GM15510 (cell line): ENCODE measurements around the gene ACP7.

ENCODE experiments used
- POLR2A ChIP-seq: IDR thresholded peaks from 3 replicates; pipeline ENCODE4 v1.6.1; 2011; ENCODE audit warnings: borderline replicate concordance; ENCODE audit not compliant: insufficient read length; ENCODE audit errors: extremely low read depth

ACP7 gene

GRCh38 chr19:39065928-39066327 lies 18.2 kb upstream of the ACP7 start:
- no peak for TF ChIP-seq POLR2A

- no peak for TF ChIP-seq POLR2A
Measured at GRCh38 chr19:39067104-39067503, 17.1 kb upstream of the ACP7 start.

DNA sequence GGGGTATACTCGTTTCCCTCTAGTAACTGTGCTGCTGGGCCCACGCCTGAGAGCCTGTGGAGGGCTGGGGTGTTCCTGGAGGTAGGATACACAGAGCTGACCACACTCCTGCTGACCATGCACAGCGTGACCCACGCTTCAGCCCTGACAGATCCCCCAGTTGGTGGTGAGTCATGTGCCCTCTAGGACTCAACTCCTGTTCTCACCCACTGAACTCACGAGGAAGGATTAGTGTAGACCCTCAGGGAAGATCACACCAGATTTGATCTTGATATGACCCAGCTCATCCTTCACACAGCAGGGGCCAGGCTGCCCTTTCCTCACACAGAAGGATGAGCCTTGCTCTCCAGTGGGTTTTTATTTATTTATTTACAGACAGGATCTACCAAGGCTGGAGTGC lies 13.3 kb upstream of the ACP7 start:
- TF ChIP-seq POLR2A, result no peak

- TF ChIP-seq POLR2A, result no peak
Measured at GRCh38 chr19:39074205-39074692, 9.9 kb upstream of the ACP7 start.

DNA sequence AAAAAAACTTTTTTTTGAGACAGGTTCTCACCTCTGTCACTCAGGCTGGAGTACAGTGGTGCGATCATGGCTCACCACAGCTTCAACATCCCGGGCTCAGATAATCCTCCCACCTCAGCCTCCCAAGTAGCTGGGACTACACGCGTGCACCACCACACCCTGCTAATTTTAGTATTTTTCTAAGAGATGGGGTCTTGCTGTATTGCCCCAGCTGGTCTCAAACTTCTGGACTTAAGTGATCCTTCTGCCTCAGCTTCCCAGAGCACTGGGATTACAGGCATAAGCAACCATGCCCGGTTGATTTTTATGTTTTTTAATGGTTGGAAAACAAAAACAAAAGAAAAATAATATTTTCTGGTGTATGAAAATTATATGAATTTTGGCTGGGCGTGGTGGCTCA lies 9.2 kb upstream of the ACP7 start:
- no peak for TF ChIP-seq POLR2A

DNA sequence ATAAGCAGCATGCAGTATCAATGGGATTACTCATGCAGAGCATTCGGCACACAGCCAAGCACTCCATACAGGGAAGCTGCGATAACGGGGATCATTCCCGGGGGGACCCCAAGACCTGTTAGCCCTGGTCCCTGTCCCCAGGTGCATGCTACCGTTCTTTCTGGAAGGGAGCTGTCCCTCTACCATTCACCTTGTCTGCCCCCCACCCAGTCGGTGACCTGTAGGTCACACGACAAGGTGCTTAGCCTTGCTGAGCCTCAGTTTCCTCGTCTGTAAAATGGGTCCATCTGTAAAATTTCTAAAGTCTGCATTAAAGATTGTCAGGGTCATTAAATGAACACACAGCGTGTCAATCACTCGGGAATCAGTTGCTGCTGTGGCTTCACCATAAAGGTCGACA lies 6.8 kb upstream of the ACP7 start:
- no peak for TF ChIP-seq POLR2A

DNA sequence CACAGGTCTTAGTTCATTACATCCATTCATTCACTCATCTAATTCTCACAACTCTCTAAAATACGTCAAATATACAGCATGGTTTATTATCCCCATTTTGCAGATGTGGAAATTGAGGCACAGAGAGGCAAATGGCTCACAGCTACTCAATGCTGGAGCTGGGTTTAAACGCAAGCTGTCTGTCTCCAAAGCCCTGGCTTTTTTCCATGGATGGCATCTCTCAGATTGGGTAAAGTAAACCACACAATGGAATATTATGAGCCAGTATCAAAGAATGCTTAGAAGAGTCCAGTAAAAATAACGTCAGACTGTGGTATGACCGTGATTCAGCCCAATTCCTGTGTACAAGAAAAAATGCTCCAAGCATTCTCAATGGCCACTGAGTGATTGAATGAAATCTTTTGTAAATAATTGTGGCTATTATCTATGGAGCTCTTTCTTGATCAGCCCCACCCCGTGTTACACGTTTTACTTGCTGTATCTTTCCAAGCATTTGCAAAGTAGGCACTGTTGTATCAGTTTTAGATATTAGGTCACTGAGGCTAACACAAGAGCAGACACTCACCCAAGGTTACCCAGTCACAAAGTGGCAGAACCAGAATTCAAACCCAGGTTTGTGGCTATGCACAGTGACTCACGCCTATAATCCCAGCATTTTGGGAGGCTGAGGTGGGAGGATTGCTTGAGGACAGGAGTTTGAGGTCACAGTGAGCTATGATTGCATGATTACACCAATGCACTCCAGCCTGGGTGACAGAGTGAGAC lies 5.5 kb upstream of the ACP7 start:
- no peak for TF ChIP-seq POLR2A

GRCh38 chr19:39080431-39080830 lies 3.7 kb upstream of the ACP7 start:
- no peak for TF ChIP-seq POLR2A

- no peak for TF ChIP-seq POLR2A
Measured at GRCh38 chr19:39082167-39082566, 2.0 kb upstream of the ACP7 start.

GRCh38 chr19:39082745-39083598 lies 1.2 kb upstream of the ACP7 start:
- no peak for TF ChIP-seq POLR2A

GRCh38 chr19:39083599-39083982 lies 577 bp upstream of the ACP7 start:
- no peak for TF ChIP-seq POLR2A

DNA sequence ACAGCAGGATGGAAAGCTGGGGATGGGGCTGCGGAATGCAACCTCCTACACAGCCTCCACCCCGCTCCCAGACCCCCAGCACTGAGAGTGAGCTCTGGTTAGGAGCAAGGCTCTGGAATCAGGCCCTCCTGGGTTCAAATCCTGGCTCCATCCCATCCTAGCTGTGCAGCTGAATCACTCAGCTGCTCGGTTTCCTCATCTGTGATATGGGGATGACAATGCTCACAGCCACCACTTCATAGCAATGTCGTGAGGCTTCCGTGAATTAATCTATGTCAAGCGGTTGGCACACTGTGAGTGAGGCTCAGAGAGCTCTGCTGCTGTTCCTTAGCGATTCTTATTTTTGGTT lies 538 bp downstream of the ACP7 start:
- no peak for TF ChIP-seq POLR2A

DNA sequence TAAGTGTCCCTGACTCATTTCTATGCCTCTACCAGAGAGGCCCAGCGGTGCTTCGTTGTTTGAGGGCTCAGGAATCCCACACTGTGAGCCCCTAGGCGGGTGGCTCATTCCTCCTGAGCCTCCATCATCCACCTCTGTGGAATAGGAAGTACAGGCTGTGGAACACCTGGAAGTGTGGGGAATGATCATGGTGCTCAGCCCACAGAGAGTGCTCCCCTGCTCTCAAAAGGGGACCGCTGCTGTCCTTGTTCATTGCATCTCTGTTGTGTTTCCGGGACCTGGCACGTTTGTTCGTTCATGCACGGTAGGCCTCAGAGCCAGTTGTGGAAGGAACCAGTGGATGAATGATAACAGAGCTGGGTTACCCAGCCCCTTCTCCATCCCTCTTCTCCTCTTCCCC lies 1.2 kb downstream of the ACP7 start:
- TF ChIP-seq POLR2A, result no peak

GRCh38 chr19:39086386-39086785 lies 2.2 kb downstream of the ACP7 start:
- no peak for TF ChIP-seq POLR2A

GRCh38 chr19:39087907-39088686 lies 3.9 kb downstream of the ACP7 start:
- no peak for TF ChIP-seq POLR2A
